ENCODE measurements around the gene RYR2. TPM values are rescaled to one million over a fixed set of nuclear protein-coding genes. Genes with fewer than 3 reads are reported as not detected.
A peak's percentile ranks its signal among the peaks of the same experiment; 100 is the strongest.

Gene RYR2
- total RNA-seq (2011; cell fraction: chromatin; rRNA removed; ENCODE audit: low replicate concordance) = 0.14 and 0.69 TPM in 2 replicates
- 0.17 and 0.26 TPM in 2 replicates for total RNA-seq (2011; cell fraction: nucleolus; rRNA removed)
- 0.31 and 0.37 TPM in 2 replicates for total RNA-seq (2011; cell fraction: nucleoplasm; rRNA removed)
- 0.14 and 0.24 TPM in 2 replicates for total RNA-seq (2014; rRNA removed)
- total RNA-seq (2014; rRNA removed; fragmentation: Illumina TruSeq; extraction: Trizol) = 0.26 and 0.33 TPM in 2 replicates
- total RNA-seq (2015; rRNA removed; fragmentation: Illumina TruSeq; extraction: Trizol) = 0.23 and 0.33 TPM in 2 replicates
- total RNA-seq (2021) = 0.13 and 0.18 TPM in 2 replicates
- under 0.01 and 0.07 TPM in 2 replicates for polyA plus RNA-seq (2011; rRNA removed)
- polyA plus RNA-seq (2011; cell fraction: cytosol; rRNA removed) = under 0.01 TPM in 2 replicates
- 0.06 TPM in 1 of 2 replicates, not detected in the other for polyA plus RNA-seq (2011; cell fraction: nucleus; rRNA removed)
- polyA plus RNA-seq (2012) = 0.12 and 0.35 TPM in 2 replicates
- polyA plus RNA-seq (2014; fragmentation: Illumina TruSeq; extraction: Trizol) = 0.13 and 0.17 TPM in 2 replicates
- polyA plus RNA-seq (2014; fragmentation: Nextera tagmentation; extraction: Ambion mirVana) = under 1 TPM; 0.03 to 0.10 TPM
- polyA plus RNA-seq (2014; rRNA removed) = 0.42 and 0.47 TPM in 2 replicates
- polyA minus RNA-seq (2011; rRNA and poly(A)+ RNA removed) = 0.03 and 0.21 TPM in 2 replicates
- not detected in 2 replicates for polyA minus RNA-seq (2011; cell fraction: cytosol; rRNA and poly(A)+ RNA removed)
- under 0.01 and 0.13 TPM in 2 replicates for polyA minus RNA-seq (2011; cell fraction: nucleus; rRNA and poly(A)+ RNA removed)
- Bru-seq, nascent RNA = percentile 17 among the genes with signal in this experiment
- percentile 17 among the genes with signal in this experiment for BruChase-seq, experiment 1, labeled RNA remaining after a 2-hour chase
- BruChase-seq, experiment 2, labeled RNA remaining after a 6-hour chase = percentile 17 among the genes with signal in this experiment
- long read RNA-seq, experiment 1, partial matches to known transcripts = 0 of 1 reads
- long read RNA-seq, experiment 1, other reads (novel, unspliced or antisense) = 1 of 1 reads
- long read RNA-seq, experiment 2 = 0 reads
- long read RNA-seq, experiment 3, partial matches to known transcripts = 0 of 1 reads
- long read RNA-seq, experiment 3, other reads (novel, unspliced or antisense) = 1 of 1 reads

GRCh38 chr1:237041795-237042525 is at the start of gene RYR2:
Gene RYR2, plus strand, starts transcription at chr1:237042184. Its CDS starts 338 bp downstream, at chr1:237042522.
- no peaks in the 10 kb centered on the region for H3K9me1 ChIP-seq (ENCODE audit: control insufficient read depth, insufficient read depth, low read length)
- no peak within 1 kb of the TSS for H3K4me2 ChIP-seq (ENCODE audit: insufficient read depth, low read length)
- H3K9ac ChIP-seq (ENCODE audit: insufficient read depth in 1 of 2, low read depth in 2 of 2, low read length in 2 of 2) = no peak within 1 kb of the TSS
- FAIRE-seq (no peak), ATAC-seq (no peak), DNase-seq (ENCODE audit: extremely low read depth in 1 of 4, low spot score in 3 of 4) (no peak)
- H3K36me3 ChIP-seq (ENCODE audit: control insufficient read depth, insufficient read depth, low read length) = no peaks in the 10 kb centered on the region
- ChIA-PET CTCF (ENCODE audit: low intra/inter-chr PET ratio) (no interaction called here), POLR2A (no interaction called here)
- in situ Hi-C loops (cut with MboI) (no loop called here), intact Hi-C loops (cut with micrococcal nuclease) (loop anchor here (10.0 kb wide), 1 partner anchor 287 kb away; no protein-coding TSS in a partner anchor)
- H4K20me1 ChIP-seq (replicated peaks; ENCODE audit: control insufficient read depth, insufficient read depth, low read length) = no peaks in the 10 kb centered on the region
- H3K4me1 ChIP-seq (replicated peaks in 1 of 2; ENCODE audit: control insufficient read depth in 2 of 2, insufficient read depth in 2 of 2, low read length in 2 of 2) = no peaks in the 10 kb centered on the region
- H3K4me3 ChIP-seq = no peak within 1 kb of the TSS
- peaks cover 6 to 11% of the 10 kb centered on the region in 2 experiments; a peak in 4 of 5 replicates for H3K27me3 ChIP-seq (ENCODE audit: control insufficient read depth in 2 of 2, insufficient read depth in 2 of 2, low read length in 2 of 2)
- TF ChIP-seq, protein P1, sequence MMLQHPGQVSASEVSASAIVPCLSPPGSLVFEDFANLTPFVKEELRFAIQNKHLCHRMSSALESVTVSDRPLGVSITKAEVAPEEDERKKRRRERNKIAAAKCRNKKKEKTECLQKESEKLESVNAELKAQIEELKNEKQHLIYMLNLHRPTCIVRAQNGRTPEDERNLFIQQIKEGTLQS (IDR thresholded peaks at IDR 0.05) = no peak
- TF ChIP-seq, protein P1 (CRISPR knock-in tag; conservative IDR thresholded peaks at IDR 0.05) = no peak
- TF ChIP-seq TAF9B (IDR thresholded peaks at IDR 0.05; ENCODE audit: partially characterized antibody) = no peak
- TF ChIP-seq DACH1 (IDR thresholded peaks at IDR 0.05; ENCODE audit: partially characterized antibody) = no peak
- TF ChIP-seq CCNT2 (IDR thresholded peaks at IDR 0.05; ENCODE audit: borderline replicate concordance, extremely low read depth, insufficient read length, low read depth, low read length) = no peak
- no peak for TF ChIP-seq RAD21 (CRISPR knock-in tag; conservative IDR thresholded peaks at IDR 0.05 in 1 of 2, IDR thresholded peaks at IDR 0.05 in 1 of 2)
- no peak for TF ChIP-seq PHTF2 (CRISPR knock-in tag; IDR thresholded peaks at IDR 0.05)
- TF ChIP-seq, protein P2, sequence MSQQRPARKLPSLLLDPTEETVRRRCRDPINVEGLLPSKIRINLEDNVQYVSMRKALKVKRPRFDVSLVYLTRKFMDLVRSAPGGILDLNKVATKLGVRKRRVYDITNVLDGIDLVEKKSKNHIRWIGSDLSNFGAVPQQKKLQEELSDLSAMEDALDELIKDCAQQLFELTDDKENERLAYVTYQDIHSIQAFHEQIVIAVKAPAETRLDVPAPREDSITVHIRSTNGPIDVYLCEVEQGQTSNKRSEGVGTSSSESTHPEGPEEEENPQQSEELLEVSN (IDR thresholded peaks at IDR 0.05; ENCODE audit: borderline replicate concordance in 1 of 2, extremely low read depth in 1 of 2, insufficient read depth in 1 of 2, insufficient read length in 1 of 2, low read depth in 1 of 2, low read length in 1 of 2, poor library complexity in 1 of 2, severe bottlenecking in 1 of 2) = no peak
- TF ChIP-seq NELFE (IDR thresholded peaks at IDR 0.05; ENCODE audit: insufficient read depth, insufficient read length) = no peak
- TF ChIP-seq ZNF589 (CRISPR knock-in tag; IDR thresholded peaks at IDR 0.05; ENCODE audit: low read depth) = no peak
- TF ChIP-seq MCM7 (IDR thresholded peaks at IDR 0.05) = no peak
- no peak for TF ChIP-seq HNRNPH1 (optimal IDR thresholded peaks at IDR 0.05; ENCODE audit: low read depth, low read length)
- no peak for TF ChIP-seq NR4A1 (CRISPR knock-in tag; IDR thresholded peaks at IDR 0.05)
- no peak for TF ChIP-seq NR4A1 (tag; IDR thresholded peaks at IDR 0.05)
- no peaks in the 10 kb centered on the region for H3K79me2 ChIP-seq (ENCODE audit: control insufficient read depth, insufficient read depth, low read length)
- no peaks in the 10 kb centered on the region for H3K9me3 ChIP-seq (replicated peaks; ENCODE audit: control insufficient read depth, insufficient read depth, low read depth, low read length)
- WGBS (ENCODE audit: insufficient coverage, low coverage, missing lambda C conversion rate) = 35% methylated on average over 24 of the region's 87 CpGs
- H2AFZ ChIP-seq (ENCODE audit: low read depth, low read length) = no peak within 1 kb of the TSS
- BruUV-seq (replicated peaks) = no TSS peak
- no peak within 1 kb of the TSS for H3K27ac ChIP-seq (ENCODE audit: extremely low read depth, low read depth, low read length)
